C4-2B (cell line): ENCODE data around the gene POLR3C.

Source experiments
- CTCF ChIP-seq: fragments of 450-650 bp; conservative IDR thresholded peaks from 2 replicates; pipeline ENCODE4 v1.5.1; 2017; ENCODE audit warnings: mild to moderate bottlenecking
- ZFX ChIP-seq: fragments of 450-650 bp; IDR thresholded peaks from 2 replicates; pipeline ENCODE4 v1.6.1; 2017

GRCh38 chr1:145826030-145826429, 2.0 kb downstream of the POLR3C start:
- TF ChIP-seq CTCF (no peak; the same call in 1 of the 2 replicates), ZFX (no peak)
